Stimulated activated CD8-positive, alpha-beta memory T cell treated with anti-CD3 and anti-CD28 coated beads, Interleukin-12 subunit alpha, Interleukin-12 subunit beta, amount 100 ng/mL, for 1 hour (primary cell): ENCODE measurements around the gene DOCK9.
"Not testable (repeated sequence)": the region's sequence is repeated elsewhere in the genome, so short reads cannot be mapped to it uniquely, and the experiment has no call there.

Source experiments
- DNase-seq: peaks from one replicate; pipeline ENCODE4 v3.0.0-alpha.2; 2020; ENCODE audit warnings: low read depth

Gene DOCK9

DNA sequence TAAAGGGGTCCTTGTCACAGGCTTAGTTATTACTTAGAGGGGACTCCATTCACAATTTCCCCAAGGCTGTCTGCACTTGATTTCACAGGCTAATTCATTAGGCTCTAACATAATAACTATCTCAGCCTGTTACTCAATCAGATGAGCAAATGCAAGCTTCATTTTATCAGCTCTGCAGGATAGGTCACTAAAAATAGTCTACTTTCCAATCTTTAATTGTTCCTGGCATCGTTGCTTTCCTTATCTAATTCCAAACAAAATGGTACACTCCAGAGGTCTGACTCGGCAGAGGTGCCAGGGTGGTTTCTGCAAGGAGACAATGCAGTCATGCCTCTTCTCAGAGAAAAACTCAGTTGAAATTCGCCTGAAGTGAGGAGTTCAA, 155.6 kb downstream of the DOCK9 start:
- no peak for DNase-seq

DNA sequence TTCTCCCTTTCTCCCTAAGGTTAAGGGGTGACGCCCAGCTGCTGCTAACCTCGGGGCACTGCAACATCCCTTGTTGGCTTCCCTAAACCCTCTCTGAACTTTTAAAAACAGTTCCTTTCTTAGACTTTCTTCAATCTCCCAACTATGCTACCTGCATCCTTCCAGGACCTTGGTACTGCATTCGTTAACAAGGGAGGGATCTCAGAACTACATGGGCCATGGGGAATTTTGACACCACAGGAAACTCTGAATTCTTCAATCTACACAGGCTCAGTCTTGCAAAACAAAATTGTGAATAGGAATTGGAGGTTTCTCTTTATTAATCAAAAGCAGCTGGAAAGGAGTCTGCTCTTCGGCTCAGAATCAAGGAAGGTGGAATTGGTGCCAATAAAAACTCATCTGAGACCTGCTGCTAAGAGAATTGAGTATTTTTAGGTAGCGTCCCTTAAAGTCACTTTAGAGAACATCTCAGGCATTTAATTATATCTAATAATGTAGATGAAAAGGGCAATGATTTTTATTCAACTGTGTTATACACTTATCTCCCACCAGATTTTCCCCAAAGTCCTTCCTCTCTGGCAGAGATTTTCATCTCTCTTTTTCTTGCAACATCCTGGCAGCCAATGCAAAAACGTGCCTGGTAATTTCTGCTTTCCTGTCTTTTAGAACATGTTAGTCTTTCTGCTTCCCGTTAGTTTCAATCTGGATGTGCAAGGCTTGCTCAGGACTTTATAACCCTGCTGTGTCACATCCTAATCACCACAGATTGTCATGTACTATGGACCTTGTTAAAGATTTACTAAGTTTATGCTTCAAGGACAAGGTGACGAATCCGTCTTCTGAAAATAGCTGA, 156.3 kb downstream of the DOCK9 start:
- no peak for DNase-seq

DNA sequence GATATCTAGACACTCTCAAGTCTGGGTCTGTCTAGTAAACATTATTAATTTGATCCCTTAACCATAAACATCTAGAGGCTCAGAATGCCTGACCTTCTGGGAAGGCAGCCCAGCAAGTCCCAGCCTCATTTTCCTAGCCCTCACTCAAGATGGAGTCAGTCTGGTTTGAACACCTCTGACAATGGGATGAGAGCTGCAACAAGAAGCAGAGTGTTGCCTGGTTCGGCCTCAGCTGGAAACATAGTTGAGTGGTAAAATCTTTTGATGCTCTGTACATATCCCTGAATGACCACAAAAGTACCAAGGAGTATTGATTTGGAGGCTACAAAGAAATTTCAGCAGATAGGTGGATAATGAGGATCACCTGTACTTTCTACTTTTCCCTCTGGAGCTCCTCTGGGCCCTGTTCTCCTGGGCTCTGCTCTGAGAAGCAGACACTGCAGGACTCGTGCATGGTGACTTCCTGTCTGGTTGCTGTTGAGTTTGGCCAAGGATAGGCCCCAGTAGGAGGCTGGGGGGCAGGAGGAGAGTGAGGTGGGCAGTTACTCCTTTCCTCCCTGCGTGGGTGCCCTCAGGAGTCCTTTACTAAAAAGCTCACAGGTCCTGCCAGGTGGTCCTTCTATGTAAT, 157.0 kb downstream of the DOCK9 start:
- no peak for DNase-seq

DNA sequence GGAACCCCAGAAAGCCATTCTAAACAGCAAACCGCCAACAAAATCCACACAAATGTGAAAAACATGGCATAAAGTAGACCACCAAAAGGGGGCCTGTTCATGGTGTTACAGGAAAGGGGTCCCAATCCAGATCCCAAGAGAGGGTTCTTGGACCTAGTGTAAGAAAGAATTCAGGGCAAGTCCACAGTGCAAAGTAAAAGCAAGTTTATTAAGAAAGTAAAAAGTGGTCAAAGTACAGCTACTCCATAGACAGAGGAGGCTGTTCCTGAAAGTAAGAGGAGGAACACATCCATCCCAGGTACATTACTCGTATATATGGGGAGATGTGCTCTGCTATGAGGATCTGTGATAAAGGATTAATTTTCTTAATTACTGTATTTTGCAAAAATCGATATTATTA, 157.6 kb downstream of the DOCK9 start:
- no peak for DNase-seq

DNA sequence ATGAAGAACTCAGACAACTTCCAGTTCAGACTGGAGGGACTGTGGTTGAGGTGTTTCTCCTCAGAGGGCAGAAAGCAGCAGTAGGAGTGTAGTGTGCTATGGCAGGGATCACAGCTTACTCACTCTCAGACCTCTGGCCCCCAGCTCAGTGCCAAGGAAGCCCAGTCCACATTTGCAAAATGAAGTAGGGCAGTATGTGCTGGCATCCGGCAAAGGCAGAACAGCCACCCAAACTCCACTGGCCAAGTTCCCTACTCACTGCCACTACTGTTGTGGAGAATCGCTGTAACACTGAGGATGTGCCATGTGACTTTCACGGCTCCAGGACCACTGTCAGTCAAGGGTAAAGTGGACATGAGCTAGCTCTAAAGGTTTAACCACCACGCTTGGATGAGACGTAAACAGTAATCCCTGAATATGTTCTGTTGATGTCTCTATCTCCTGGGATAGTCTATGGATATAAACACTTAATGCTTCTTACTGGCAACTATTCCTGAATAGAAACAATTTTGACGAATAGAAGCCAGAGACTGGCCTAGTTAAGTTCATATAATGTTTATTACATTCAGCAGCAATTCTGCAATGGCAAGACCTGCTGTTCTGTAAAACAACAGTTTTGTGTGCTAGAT, 158.4 kb downstream of the DOCK9 start:
- no peak for DNase-seq

DNA sequence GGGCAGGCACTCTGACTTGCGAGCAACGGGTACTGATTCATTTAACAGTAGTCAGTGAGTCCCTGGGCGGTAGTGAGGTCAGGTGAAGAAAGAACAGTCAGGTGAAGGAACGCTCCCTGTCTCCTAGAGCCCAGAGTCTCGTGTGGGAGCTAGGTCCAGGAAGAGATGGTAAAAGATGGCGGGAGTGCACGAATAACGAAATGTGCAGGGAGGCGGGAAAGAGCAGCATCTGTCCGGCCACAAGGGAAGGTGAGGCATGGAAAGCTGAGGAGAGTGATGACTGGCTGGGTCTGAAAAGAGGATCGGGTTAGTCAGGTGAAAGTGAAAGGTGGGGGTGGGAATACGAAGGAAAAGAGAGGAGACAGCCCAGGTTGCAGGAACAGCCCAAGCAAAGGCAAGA, 161.5 kb downstream of the DOCK9 start:
- DNase-seq, result no peak

DNA sequence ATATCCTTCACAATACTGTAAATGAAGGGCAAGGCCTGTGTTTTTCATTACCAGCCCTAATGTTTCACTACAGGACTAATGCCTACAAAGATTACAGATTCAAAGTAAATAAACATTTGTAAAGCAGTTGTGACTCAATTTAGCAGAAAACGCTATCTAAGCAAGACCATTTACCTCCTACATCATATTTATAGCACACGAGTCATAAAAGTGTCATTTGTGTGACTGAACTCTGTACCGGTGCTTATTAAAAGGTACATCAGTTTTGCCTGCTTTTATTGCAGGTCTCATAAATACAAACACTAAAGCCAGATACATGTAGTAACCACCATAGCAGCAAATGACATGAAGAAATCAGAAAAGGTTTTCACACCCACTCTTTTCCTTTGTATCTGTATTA, 163.9 kb downstream of the DOCK9 start:
- no peak for DNase-seq

DNA sequence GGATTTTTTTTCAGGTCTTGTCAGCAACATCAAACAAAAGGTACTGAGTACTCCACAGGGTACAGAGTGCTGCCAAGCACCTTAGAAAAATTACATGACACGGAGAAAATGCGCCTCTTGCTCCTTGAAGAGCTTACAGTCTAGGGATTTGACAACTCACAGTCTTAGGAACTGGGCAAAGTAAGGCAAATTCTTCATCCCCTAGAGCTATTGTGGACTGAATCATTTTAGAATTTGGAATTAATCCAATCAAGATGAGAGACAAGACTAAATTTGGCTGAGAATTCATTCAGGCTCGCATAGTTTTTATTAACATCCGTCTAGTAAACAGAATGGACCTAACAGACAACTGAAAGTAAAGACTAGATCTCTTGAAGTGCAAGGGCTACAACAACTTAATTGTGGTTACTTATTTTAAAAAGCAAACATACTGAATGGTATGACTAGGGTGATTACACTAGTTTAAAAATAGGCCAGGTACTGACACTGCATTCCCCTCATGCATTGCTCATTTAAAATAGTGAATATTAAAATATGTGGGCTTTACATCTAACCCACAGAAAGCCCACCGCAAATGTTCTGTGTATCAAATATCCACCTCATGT, 165.6 kb downstream of the DOCK9 start:
- DNase-seq, result not testable (repeated sequence)

DNA sequence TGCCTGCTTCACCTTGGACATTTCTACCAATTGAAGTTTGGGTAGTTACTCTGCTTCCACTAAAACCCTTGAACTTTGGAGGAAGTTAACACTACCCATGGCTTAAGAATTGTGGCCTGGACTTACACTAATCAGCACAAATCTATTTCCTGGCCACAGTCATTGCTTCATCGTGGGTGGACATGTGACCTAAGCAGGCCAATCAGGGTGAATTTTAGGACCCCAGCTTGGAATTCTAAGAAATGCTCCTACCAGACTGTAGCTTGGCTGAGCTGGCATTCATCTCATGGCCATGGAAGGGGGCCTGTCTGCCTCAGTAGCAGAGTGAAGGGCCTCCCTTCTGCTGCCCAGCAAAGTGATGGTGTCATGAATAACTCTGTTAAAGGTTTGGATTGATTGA, 167.1 kb downstream of the DOCK9 start:
- DNase-seq, result no peak

DNA sequence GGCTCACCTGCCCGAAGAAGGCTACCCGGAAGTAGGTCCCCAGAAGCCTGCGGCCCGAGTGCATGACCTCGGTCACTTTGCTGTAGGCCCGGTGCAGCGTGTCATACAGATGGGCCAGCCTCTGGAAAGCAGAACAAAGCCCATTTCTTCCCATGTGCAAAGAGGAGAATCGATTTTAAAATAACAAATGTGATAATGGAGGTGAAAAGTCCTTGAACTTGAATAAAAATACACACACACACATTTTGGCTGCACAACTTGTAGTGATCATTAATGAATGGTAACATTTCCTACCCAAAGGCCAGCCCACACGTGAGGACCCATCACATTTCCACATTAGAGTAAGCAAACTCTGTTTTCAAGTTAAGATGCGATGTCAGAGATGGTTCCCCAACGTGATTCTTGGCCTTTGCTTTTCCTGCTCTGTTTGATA, 168.5 kb downstream of the DOCK9 start:
- no peak for DNase-seq

DNA sequence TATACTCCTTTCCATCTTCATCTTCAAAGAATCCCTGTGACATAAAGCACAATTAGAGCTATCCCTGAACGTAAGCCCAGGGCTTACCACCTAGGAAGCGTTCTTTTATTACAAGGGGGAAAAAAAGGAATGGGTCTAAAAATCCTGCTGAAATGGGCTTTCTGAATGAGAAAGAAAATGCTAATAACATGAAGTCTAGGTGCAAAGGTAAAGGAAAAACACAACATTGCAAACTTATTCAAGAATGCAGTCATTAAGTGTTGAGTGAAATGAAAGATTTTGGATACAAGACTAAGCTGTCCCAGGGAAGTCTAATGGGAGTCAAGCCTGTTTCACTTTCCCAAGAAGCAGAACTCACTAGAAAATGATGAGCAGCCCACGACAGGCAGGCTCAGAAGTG, 170.1 kb downstream of the DOCK9 start:
- no peak for DNase-seq

DNA sequence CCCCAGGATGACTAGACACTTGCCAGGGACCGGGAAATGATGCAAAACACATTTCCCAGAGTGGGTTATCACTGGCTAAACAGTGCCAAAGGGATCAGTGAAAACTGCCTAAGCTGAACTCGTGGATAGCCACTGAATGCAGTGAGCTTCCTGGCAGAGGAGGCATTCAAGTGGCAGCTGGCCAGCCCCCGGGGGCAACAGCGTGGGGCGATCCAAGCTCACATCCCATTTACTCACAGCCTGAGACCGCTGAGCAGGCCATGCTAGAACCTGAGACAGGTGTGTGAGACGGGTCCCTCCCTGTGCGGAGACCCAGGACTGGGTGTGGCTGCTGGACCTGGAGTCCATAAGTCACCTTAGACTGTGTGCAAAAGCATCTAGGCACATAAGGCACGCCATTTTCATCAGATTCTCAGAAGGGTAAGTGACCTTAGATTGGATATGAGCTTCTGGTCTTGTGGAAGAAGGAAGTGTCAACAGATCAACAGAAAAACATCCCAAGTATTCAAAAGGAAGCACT, 173.5 kb downstream of the DOCK9 start:
- no peak for DNase-seq

DNA sequence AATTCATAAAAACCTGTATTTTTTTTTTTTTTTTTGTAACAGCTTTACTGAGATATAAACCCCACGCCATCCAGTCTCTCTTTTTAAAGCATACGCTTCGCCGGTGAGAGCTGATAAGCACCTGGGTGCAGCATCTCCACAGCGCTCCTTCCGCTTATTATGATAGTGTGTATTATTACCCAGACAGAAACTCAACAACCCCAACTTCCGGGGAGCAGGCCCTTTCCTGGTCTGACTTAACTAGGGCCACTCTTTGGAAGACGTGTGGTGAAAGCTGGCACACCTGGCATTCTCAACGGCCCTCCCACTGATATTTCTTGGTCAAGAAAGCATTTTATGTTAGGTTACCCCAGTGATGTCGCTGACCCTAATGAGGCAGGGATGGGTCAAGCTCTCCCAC, 173.9 kb downstream of the DOCK9 start:
- no peak for DNase-seq

DNA sequence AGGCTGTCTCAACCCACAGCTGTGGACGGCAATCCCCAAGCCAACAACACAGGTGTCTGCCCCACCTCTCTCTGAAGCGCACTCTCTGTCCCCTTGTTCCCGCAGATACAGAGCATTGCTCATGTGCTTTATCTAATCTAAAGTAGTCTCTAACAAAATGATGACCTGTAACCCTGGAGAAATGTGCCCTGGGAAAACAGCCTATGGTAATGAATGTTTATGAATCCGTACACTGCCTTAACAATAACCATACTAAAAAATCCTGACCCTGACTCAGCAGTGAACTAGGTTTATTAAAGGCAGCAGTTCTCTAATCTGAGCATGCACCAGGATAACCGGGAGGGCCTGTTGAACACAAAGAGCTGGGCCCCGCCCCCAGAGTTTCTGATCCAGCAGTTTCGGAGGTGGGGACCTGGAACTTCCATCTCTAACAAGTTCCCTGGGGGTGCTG, 174.7 kb downstream of the DOCK9 start:
- DNase-seq, result no peak

DNA sequence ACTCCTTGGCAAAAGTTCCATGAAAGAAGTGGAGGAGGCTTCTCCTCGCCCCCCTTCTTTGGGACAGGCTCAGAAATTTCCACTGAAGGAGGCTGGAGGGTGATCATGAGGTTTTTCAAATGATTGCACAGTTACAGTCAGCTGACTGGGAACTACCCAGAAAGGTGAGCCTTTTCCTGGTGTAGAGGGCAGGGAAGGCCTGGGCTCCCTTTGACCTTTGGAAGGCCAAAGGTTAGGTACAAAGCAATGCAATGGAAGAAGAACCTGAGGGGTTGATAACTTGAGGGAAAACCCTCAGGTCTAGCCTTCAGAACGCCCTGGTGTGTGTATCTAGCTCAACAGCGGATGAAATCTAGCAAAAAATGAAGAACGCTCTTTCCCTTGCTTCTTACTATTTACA, 175.3 kb downstream of the DOCK9 start:
- DNase-seq, result no peak

DNA sequence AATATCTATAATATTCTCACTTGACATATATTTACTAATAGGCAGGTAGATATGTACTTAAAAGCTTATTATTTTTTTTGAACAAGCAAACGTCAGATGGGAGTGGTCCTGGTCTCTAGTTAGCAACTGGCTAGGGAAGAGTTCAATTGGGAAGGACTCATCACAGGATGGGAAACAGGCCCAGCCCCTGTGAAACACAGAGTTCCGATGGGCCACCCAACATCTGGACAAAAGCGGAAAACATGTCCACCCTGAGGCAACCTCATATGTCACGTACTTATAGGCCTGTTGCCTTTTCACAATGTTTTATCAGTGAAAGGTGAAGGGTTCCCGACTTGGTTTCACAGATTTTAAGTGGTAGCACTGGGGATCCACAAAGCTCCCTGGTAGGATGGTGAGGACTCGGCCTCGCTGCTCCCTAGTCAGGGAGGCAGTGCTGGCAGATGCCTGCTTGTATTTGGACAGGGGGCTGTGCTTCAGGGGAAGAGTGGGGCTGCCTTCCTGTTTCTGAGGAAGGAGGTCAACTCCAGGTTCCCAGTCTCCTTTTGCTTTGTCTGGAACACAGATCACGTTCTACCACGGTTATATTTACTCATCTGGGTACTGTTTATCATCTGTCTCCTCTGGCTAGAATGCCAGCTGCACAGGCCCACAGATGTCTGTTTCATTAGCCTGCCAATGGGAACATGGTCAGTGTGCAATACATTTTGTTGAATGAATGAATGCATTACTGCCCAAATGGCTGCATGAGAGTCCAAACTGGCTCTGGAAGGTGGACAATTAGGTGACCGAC, 176.0 kb downstream of the DOCK9 start:
- no peak for DNase-seq

DNA sequence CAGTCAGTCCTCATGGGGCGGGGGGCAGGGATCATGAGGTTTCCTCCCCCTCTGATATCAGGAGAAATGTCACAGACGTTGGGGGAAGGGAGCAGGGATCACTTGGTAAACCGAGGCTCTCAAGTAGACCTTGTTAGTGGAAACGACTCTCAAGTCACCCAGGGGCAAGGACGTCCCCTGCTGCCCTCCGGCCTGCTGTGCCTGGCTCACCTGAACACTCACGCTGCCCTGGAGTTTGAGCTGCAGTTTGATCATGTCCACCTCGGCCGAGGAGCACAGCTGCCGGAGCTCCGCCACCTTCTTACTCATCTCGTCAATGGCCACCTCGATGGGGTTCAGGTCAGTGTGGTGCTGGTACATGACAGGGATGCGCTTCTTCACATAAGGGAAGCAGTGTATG, 177.8 kb downstream of the DOCK9 start:
- no peak for DNase-seq

DNA sequence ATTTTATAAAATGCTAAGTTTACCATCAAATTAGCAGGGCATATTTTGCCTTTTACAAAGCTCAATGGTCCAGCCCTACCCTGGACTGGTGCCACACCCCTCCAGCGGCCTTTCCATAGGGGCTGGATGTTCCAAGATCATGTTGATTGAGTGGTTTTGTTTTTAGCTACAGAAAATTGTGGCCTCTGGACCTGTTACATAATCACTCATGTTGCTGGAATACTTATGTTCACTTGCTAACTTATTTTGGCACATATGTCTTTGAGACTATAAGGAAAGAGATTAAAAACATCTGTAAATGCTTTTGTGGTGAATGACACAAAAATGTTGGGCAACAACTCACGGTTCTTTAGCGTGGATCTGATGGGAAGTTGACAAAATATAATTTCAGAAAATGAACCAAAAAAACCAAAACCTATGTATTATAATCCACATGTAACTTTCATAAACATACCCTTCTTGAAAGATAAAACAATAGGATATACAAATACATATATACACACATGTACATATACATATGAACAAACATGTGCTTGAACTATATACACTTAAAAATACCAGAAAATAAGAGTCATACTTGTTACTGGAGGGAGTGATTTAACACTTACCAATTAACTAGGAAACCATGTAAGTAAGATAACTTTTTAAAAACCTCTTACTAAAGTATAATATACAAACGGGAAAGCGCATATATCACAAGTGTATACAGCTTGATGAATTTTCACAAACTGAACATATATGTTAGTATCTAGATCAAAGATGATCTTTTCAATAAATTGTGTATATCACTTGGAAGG, 178.8 kb downstream of the DOCK9 start:
- DNase-seq, result no peak

DNA sequence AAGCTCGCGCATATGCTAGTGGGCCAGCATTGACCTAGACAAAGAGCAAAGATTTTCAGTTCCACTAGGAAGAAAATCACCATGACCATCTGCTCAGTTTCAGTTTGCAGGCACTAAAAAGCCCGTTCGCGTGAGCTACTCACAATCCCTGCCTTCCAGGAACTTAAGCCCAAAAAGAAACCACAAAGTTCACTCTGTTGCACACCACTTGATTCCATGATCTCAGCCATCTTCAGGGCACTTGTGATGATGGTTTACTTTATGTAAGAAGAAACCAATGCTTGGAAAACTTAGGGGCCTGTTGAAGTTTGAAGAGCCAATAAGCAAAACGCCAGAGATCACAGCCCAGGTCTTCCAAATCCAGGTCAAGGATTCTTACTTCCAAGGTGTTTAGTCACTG, 180.4 kb downstream of the DOCK9 start:
- no peak for DNase-seq

DNA sequence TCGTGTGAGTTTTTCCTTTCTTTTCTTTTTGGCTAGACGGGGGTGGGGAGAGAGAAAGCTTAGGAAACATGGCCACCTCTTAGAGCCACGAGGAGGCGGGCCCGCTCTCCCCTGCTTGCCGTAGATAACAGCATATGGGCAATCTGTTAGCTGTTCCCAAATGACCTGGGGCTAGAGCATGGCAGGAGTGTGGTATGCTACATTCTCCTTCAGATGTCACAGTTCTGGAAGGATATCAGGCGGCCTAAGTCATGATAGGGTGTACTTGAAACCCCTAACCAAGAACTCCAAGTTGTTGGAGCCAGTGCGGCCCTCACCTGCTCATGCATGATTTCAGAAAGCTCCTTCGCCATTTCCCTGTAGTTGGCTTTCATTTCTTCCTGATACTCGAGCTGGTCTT, 181.1 kb downstream of the DOCK9 start:
- no peak for DNase-seq

DNA sequence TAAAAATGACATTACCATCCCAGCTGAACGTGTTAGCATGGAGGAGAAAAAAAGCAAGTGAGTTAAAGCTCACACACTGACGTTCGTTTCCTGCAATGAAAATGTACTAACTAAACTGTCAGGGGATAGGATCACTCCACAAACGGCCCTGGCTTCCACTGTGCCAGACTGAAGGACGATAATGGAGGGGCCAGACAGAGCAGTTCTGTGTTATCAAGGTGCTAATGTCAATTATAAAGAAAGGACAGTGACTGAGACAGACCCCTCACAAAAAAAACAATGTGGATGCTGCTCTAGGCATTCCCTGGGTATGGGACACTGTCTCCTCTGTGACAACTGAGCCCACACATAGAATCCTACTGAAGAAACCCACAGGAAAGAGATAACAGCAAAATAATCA, 181.7 kb downstream of the DOCK9 start:
- DNase-seq, result no peak
